Measurements from ENCODE around the gene PDILT. TPM values are rescaled to one million over a fixed set of nuclear protein-coding genes. Genes with fewer than 3 reads are reported as not detected.
"Not testable (repeated sequence)": the region's sequence is repeated elsewhere in the genome, so short reads cannot be mapped to it uniquely, and the experiment has no call there.

PDILT gene
- not detected for total RNA-seq

GRCh38 chr16:20404637-20405036 lies at the start of gene PDILT:
Gene PDILT, minus strand, starts transcription at chr16:20404737. Its CDS starts 5,437 bp downstream, at chr16:20399300.
- no peak for DNase-seq

DNA sequence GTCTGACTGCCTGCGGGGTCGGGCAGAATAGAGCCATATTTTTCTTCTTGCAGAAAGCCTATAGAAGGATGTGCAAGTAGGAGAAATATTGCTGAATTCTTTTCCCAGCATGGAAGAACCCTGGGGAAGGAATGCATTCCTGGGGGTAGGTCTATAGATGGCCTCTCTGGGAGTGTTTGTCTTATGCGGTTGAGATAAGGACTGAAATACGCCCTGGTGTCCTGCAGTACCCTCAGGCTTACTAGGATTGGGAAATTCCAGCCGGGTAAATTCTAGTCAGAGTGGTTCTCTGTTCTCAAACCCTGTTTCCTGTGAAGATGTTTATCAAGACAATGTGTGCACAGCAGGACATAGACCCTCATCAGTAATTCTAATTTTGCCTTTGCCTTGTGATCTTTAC lies 49.1 kb upstream of the PDILT start:
- DNase-seq, result not testable (repeated sequence)

DNA sequence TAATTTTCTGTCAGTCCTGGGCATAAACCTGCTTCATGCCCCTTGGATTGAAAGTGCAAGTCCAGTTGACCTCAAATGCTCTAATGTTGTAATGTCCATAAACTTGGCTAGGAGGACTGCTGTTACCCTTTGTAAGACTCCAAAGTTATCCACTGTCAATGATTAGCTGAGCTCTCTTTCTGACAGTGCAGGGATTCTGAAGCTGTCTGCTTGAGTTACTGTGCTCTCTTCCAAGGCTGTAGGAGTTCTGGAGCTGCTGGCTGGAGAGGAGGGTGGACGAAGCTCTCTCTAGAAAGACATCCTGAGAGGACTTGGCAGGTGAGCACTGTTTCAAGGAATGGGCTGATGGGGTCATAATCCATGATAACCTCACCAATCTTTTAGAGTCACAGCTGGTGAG lies 46.8 kb upstream of the PDILT start, which contains the start of gene ACSM2A:
TSS of gene ACSM2A (plus strand) at position 158 of the 400 bp plus-strand sequence. CDS start 8,594 bp downstream, outside the sequence.
- not testable (repeated sequence) for DNase-seq

- DNase-seq, result not testable (repeated sequence)
These were observed 42.3 kb upstream of the PDILT start for GRCh38 chr16:20446652-20447393.

GRCh38 chr16:20441859-20442258 lies 37.3 kb upstream of the PDILT start:
- not testable (repeated sequence) for DNase-seq

- DNase-seq, result no peak
These were observed 36.7 kb upstream of the PDILT start for GRCh38 chr16:20441191-20441590.

GRCh38 chr16:20440731-20441130 lies 36.2 kb upstream of the PDILT start:
- DNase-seq, result not testable (repeated sequence)

GRCh38 chr16:20439820-20440231 lies 35.3 kb upstream of the PDILT start:
- DNase-seq, result not testable (repeated sequence)

GRCh38 chr16:20438950-20439349 lies 34.4 kb upstream of the PDILT start:
- DNase-seq, result not testable (repeated sequence)

DNA sequence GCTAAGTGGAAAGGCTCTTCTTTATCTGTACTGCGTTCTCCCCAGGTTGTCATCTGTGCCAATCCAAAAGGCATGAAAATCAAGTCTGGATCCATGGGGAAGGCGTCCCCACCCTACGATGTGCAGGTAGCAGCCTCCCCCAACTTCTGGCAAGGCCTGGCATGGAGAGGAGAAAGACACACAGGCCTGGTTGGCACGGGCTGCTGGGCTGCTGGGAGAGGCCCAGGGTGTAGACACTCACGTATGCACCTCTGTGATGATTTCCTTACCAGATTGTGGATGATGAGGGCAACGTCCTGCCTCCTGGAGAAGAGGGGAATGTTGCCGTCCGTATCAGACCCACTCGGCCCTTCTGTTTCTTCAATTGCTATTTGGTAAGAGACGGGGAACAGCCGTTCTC lies 26.4 kb upstream of the PDILT start:
- no peak for DNase-seq

DNA sequence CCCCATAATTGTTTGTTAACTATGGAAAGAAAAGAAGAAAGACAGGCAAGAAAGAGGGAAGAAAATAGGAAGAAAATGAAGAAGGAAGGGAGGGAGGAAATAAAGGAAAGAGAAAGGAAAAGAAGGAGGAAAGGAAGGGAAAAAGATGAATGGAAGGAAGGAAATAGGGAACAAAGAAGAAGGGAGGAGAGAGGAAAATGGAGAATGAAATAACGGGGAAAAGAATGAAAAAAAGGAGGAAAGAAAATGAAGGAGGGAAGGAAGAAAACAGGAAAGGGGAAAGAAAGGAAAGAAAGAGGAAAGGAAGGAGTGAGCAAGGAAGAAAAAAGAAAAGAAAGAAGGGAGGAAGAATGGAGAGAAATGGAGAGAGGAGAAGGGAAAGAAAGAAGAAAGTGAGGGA lies 25.9 kb upstream of the PDILT start:
- DNase-seq, result not testable (repeated sequence)

GRCh38 chr16:20429499-20429898 lies 25.0 kb upstream of the PDILT start:
- not testable (repeated sequence) for DNase-seq

- not testable (repeated sequence) for DNase-seq
These were observed 22.9 kb upstream of the PDILT start for GRCh38 chr16:20427401-20427797.

GRCh38 chr16:20424129-20424866 lies 19.8 kb upstream of the PDILT start:
- no peak for DNase-seq

DNA sequence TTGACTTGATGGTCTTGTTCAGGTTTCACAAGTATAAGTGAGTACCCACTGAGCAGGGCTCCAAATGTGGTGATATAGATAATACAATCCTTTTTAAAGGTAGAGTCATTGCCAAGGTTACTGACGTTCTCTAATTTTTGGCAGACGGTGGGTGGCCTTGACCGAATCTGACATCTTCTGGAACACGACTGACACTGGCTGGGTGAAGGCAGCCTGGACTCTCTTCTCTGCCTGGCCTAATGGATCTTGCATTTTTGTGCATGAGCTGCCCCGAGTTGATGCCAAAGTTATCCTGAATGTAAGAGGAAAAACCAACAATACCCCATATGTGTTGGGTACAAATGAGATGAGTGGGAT lies 19.2 kb upstream of the PDILT start:
- DNase-seq, result not testable (repeated sequence)

DNA sequence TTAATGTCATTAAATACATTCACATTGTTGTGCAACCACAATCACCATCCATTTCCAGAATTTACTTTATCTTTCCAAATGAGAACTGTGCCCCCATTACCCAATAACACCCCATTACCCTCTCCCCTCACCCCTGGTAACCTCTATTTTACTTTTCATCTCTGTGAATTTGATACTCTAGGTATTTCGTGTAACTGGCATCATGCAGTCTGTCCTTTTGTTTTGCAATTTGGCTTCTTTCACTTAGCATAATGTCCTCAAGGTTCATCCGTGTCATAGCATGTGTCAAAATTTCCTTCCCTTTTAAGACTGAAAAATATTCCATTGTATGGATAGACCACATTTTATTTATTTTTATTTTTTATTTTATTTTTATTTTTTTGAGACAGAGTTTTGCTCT lies 17.2 kb upstream of the PDILT start:
- not testable (repeated sequence) for DNase-seq

GRCh38 chr16:20419093-20419492 lies 14.6 kb upstream of the PDILT start:
- not testable (repeated sequence) for DNase-seq

- no peak for DNase-seq
These were observed 11.0 kb upstream of the PDILT start for GRCh38 chr16:20415541-20415940.

DNA sequence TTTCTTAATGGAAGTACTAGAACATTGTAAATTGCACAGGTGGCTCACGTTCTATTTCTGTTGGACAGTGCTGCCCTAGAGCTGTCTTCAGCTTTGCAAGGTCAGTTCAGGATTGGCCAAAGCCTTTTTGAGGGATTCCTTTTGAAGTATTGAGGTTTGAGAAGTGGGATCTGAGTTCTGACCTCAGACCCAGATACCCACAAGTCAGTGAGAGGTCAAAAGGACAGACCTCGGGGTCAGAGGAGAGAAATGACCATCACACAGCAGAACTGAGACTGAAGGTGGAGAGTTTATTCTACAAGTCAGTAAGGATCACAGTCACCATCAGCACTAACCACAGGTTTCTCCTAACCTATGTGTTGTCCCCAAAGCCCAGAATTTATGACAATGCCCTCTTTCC lies 6.5 kb upstream of the PDILT start:
- no peak for DNase-seq

GRCh38 chr16:20410121-20410723 lies 5.7 kb upstream of the PDILT start:
- no peak for DNase-seq

GRCh38 chr16:20409398-20410120 lies 5.0 kb upstream of the PDILT start, which contains the start of gene ACSM5:
Gene ACSM5, plus strand, starts transcription at chr16:20409534. Its CDS starts 1,951 bp downstream, at chr16:20411485.
- DNase-seq, result no peak

GRCh38 chr16:20402651-20403050 lies 1.9 kb downstream of the PDILT start:
- DNase-seq, result no peak

Measured in skin of body (tissue), 2 donors.